HPDE6-E6E7 (cell line): ENCODE results near the gene ITIH2.
"Not testable (repeated sequence)": the region's sequence is repeated elsewhere in the genome, so short reads cannot be mapped to it uniquely, and the experiment has no call there.

Experiments used
- DNase-seq: peaks from one replicate; pipeline ENCODE4 v3.0.0; 2011; ENCODE audit warnings: missing footprints; ENCODE audit errors: extremely low spot score

ITIH2 gene

DNA sequence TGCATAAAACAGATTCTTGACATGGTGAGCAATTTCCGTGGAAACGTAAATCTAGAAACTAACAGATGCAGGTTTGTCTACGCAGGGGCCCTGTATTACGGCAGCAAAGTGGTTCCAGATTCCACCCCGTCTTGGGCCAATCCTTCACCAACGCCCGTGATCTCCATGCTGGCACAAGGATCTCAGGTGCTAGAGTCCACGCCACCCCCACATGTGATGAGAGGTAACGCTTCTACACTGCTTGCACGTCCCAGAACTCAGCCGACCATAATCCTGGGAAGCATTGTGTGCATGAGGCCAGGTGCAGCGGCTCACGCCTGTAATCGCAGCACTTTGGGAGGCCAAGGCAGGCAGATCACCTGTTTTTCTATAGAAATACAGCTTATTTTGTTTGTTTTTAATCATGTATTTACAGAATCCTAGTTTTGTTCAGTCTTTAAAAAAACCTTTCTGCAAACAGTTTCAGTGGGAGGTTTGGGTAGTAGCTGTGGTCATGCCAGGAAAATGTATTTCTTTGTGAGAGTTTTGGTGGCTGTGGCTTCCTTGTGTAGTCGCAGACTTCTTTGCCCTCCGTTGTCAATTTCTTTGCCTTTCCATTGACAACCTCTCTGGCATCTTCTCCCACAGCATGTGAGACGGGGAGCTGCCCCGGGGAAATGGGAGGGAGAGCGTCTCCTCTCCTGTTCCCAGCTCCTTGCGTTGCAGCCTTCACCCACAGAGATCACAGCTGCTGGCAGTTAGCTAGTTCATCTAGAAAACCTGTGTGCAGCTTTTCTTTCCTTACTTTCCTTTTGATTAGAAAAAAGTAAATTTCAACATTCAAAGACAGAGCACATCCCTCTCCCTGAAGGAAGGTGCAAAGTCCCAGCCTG is 35.7 kb downstream of the ITIH2 start:
- DNase-seq = no peak

- DNase-seq = no peak
Observed at GRCh38 chr10:7744307-7744706, 41.2 kb downstream of the ITIH2 start.

DNA sequence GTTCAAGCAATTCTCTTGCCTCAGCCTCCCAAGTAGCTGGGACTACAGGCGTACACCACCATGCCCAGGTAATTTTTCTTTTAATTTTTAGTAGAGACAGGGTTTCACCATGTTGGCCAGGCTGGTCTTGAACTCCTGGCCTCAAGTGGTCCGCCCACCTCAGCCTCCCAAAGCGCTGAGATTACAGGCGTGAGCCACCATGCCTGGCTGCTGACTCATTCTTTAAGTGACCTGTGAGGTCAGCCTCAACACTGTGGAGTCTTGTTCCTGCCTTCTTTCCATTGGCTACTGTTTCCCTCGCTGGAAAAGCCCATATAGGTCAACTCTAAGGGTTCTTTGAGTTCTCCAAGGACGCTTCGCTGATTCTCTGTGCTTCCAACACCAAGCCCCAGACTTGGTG is 45.5 kb downstream of the ITIH2 start:
- DNase-seq = not testable (repeated sequence)

DNA sequence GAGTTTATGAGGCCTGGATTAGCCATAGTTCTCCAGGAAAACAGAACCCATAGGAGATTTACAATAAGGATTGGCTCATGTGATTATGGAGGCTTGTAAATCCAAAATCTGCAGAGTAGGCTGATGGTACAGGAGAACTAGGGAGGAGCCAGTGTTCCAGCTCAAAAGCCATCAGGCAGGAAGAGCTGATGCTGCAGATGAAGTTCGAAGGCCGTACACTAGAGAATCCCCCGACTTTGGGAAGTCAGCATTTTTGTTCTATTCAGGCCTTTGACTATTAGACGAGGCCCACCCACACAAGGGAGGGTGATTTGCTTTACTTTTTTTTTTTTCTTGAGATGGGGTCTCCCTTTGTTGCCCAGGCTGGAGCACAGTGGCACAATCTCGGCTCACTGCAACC is 47.1 kb downstream of the ITIH2 start:
- DNase-seq = no peak

DNA sequence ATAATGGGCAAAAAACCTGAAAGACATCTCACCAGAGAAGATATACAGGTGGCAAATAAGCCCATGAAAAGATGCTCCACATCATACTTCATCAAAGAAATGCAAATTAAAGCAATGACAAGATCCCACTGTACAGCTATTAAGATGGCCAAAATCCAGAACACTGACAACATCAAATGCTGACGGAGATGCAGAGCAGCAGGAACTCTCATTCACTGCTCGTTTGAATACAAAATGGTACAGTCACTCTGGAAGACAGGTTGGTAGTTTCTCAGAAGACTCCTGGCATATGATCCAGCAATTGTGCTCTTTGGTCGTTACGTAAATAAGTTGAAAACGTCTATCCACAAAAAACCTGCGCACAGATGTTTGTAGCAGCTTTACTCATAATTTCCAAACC is 49.1 kb downstream of the ITIH2 start:
- DNase-seq = no peak

GRCh38 chr10:7755103-7755502 is 52.0 kb downstream of the ITIH2 start:
- no peak for DNase-seq

DNA sequence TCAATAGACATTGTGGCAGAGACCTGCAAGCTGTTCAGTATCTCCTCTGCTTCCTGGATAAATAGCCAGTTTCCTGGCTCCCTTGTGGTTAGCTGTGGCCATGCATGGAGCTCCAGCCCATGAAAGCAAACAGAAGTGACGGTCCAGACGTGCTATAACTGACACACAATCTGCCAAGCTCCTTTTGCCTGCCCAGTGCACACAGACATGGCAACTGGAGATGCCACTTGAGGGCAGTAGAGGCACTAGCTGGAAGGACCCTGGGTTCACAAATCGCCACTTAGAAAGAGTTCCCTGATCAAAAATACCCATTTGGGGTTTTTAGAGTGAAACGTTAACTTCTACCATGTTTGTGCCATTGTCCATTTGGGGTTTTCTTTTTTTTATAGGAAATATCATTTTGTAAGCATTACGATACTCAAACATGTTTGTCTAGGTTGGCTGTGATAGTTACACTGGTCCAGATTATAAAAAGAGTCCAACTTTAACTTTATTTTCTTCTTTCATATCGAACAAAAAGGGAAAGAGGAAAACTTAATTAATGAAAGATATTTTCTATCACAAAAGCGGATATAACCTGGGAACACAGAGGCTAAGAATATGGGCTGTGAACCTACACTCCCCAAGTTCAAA is 53.4 kb downstream of the ITIH2 start:
- DNase-seq = peak; percentile 0

DNA sequence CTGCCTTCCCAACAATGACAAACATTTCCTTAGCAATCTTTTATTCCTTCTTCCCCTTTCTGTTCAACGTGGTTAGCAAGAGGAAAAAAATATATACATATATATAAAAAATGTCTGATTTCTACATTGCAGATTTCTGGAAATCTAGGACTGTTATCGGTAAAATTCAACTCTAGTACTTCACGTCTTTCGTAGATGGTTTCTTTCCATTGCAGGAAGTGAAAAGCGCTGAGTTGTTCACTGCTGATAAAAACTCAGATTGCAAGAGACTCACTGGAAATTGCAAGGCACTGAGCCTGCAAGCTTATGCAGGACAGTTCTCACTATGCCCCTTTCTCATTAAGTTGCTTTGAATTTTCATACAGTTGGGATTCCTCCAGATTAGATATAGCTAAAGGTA is 60.8 kb downstream of the ITIH2 start:
- DNase-seq = no peak

DNA sequence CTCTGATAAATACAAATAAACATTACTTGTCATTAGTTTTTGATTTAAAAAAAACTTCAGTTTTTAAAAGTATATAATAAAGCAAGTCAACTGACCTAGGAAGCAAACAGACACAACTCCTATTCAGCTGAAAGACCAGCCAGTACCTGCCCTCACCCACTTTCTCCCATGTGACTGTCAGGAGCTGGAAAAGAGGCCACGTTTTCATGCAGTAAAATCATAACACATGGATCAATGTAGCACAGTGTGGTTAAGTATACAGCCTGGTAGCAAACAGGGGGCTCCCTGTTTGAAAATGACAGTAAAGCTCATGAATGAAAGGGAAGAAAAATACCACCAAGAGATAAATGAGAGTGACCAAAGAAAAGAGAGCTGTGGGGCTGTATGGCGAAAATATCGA is 63.1 kb downstream of the ITIH2 start:
- no peak for DNase-seq

DNA sequence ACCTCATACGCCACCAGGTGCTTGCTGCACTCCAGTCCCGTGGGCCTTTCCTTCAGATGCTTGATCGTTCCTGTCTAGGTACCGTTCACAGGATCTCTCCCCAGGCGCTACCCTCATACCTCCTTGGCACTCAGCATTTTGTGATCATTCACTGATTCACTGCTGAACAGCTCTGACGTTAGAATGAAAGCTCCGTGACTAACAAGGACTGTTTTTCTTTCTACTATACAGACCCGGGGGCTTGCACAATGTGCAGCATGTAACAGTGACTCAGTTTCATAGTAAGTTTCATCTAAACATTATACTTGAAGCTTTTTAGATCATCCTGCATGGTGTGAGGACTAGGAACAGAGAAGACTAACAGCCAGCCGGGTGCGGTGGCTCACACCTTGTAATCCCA is 64.1 kb downstream of the ITIH2 start:
- no peak for DNase-seq

DNA sequence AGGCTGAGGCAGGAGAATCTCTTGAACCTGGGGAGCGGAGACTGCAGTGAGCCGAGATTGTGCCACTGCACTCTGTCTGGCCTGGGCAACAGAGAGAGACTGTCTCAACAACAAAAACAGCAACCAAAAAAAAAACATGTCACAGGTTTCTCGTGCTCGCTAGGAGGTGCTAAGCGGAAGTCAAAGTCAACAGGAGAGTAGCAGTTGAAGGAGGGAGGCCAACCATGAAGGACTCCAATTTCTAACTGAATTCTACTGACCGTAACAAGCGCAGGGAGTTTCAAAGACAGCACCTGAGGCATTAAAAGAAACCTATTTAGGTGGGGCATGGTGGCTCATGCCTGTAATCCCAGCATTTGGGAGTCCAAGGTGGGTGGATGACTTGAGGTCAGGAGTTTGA is 65.3 kb downstream of the ITIH2 start:
- DNase-seq = no peak

GRCh38 chr10:7773845-7774801 is 71.0 kb downstream of the ITIH2 start:
- DNase-seq = no peak

GRCh38 chr10:7776777-7777176 is 73.7 kb downstream of the ITIH2 start:
- no peak for DNase-seq

- DNase-seq = not testable (repeated sequence)
Observed at GRCh38 chr10:7782194-7782593, 79.1 kb downstream of the ITIH2 start.

GRCh38 chr10:7786430-7786829 is 83.3 kb downstream of the ITIH2 start:
- DNase-seq = no peak

DNA sequence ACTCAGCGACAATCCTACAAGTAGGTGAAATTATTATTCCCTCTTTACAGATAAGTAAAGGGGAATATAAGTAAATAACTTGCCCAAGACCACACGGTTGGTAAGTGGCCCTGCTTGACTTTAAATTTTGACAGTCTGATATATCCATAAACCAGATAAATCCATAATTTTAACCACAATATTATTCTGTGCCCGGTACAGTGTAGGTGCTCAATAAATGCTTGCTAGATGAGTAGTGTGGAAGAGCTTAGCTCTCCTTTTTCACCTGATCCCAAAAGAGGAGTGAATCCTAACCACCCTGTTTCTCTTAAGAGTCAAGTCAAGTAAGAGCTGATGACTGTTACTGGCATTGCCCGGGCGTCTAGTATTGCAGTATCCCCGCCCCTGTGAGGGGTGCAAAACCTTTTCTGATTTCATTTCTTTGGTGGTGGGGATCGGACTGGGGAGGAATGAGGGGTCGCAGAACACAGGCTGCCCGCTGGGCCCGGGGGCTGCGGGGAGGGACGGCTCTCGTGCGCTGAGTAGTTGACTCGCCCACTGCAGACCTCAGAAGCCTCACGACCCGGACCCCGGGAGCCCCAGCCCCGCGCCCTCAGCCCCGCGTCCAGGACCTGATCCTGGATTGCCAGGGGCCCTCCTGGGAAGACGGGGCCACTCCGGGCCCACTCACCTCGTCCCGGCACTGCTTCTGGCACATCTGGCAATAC is 84.2 kb downstream of the ITIH2 start:
- DNase-seq = peak; percentile 3

DNA sequence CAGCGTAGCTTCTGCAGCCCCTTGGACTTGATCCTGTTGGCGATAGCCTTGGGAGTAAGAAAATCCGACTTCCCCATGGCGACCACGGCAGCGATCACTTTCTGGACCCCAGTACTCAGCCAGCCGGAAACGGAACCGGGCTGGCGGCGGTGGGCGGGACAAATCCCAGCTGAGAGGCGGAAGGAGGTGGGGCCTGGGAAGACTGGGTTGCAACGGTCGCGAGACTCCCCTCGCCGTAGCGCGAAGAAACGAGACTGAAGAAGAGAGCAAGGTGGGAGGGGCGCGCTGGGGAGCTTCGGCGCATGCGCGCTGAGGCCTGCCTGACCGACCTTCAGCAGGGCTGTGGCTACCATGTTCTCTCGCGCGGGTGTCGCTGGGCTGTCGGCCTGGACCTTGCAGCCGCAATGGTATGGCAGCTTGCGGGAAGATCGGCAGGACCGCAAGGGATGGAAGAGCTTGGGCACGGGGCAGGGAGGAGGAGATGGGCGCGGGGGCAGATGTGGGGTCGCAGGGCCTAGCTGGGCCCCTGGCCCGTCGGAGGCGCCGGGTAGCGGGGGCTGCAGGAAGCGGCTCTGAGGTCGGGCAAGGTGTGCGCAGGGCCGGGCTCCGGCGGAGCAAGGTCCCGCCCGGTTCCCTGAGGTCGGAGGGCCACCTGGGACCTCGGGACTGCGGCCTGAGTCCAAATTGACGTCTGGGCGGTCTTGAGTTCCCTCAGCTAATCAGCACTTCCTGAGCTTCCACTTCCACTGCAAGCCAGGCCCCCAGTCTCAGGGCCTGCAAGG is 84.9 kb downstream of the ITIH2 start, which contains the start of the genes ATP5F1C and KIN:
TSS of gene ATP5F1C (plus strand) at position 321 of the 782 bp plus-strand sequence. CDS start at position 352, 31 bp downstream.
TSS of gene KIN (minus strand) at position 137 of the 782 bp plus-strand sequence. CDS start at position 77, 60 bp downstream.
- peak; percentile 73 for DNase-seq

- DNase-seq = peak; percentile 3
Observed at GRCh38 chr10:7788639-7789286, 85.6 kb downstream of the ITIH2 start.

DNA sequence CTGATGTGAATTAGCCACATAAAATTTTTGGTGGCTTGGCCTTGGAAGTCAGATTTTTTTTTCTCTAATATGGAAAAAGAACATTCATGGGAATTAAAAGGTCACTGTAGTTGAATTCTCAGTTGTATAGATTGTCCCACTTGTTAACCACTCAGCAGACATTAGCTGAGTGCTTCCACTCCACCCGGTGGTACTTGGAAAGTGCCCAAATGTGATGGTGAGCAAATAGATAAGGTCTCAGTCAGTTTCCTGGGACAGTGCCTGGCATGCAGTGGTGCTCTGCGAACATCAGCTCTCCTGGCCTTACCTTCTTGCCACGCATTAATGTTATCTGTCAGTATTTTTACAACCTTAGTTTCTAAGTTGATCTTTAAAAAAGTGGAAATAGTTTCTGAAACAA is 86.3 kb downstream of the ITIH2 start:
- DNase-seq = no peak

DNA sequence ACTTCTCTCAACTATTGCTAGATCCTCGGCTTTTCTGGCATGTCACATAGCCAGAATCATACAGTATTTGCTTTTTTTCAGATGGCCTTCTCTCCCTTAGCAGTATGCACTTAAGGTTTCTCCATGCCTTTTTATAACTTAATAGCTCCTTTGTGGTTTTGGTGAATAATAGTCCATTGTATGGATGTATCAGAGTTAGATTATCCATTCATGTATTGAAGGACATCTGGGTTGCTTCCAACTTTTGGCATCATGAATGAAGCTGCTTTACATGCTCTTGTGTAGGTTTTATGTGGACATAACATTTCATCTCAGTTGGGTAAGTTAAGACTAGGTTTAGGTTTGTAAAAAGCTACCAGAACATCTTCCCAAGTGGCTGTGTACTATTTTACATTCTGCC is 89.4 kb downstream of the ITIH2 start:
- DNase-seq = no peak
